ENCODE data around the gene PRKG1.

The PRKG1 gene

DNA sequence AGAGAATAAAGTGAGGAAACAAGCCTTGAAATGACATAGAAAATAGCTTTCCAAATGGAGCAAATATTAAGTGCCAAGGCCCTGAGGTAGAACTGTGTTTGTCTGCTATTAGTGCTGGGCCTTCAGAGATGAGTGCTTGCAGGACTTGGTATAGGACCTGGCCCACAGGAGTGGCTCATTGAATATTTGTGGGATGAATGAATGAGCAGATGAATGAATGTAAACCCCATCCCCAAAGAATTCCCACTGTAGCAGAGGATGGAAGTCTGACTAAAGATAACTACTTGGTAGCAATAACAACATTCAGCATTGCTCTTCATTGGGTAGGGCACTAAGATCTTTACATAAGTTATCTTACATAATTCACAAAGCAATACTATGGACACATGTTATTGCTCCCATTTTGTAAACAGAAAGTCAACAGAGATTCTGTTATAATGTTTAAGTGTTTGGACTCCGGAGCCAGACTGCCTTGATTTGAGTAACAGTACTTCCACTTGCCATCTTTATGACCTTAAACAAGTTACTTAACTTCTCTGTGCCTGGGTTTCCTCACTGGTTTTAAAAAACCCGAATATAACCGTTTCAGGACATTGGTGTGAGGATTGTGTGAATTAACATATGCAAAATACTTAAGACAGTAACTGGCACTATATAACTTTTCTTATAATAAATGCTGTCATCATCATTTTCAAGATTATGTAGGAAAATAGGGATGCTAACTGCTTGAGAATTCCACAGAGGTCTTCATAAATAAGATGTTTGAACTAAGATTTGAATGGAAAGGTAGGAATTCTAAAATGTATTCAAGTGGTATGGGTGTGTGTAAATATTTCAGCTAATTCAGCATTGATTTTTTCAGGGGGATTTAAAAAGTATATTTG is 141.9 kb downstream of the PRKG1 start:
- DNase-seq (ENCODE audit: low spot score): no peak
- TF ChIP-seq, protein P1, sequence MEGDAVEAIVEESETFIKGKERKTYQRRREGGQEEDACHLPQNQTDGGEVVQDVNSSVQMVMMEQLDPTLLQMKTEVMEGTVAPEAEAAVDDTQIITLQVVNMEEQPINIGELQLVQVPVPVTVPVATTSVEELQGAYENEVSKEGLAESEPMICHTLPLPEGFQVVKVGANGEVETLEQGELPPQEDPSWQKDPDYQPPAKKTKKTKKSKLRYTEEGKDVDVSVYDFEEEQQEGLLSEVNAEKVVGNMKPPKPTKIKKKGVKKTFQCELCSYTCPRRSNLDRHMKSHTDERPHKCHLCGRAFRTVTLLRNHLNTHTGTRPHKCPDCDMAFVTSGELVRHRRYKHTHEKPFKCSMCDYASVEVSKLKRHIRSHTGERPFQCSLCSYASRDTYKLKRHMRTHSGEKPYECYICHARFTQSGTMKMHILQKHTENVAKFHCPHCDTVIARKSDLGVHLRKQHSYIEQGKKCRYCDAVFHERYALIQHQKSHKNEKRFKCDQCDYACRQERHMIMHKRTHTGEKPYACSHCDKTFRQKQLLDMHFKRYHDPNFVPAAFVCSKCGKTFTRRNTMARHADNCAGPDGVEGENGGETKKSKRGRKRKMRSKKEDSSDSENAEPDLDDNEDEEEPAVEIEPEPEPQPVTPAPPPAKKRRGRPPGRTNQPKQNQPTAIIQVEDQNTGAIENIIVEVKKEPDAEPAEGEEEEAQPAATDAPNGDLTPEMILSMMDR (conservative IDR thresholded peaks at IDR 0.05; ENCODE audit: low read depth): no peak
- ChIA-PET POLR2A (ENCODE audit: low non-redundant PET) (no interaction called here), CTCF (no interaction called here)
- H3K27ac ChIP-seq: no peak overlapping the region

DNA sequence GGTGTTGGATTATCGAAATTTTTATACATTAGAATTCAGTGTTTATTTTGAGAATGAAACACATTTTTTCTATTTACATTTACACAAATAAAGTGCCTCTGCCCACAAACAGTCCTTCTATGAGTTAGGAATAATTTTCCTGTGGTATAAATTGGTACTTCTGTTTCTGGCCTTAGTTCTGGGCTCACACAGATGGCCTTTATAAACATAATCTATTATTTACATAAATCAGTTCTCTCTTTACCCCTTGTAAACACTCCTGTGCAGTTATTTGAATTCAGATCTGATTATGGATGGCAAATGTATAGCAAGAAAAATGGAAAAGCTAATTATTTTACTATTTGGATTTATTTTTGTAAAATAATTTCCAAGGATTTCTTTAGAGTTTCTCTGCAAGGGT is 143.2 kb downstream of the PRKG1 start:
- CTCF ChIA-PET: no interaction called here
- no peak overlapping the region for H3K27ac ChIP-seq
- TF ChIP-seq, protein P1 (conservative IDR thresholded peaks at IDR 0.05; ENCODE audit: low read depth): no peak
- no peak for DNase-seq (ENCODE audit: low spot score)
- POLR2A ChIA-PET (ENCODE audit: low non-redundant PET): no interaction called here

DNA sequence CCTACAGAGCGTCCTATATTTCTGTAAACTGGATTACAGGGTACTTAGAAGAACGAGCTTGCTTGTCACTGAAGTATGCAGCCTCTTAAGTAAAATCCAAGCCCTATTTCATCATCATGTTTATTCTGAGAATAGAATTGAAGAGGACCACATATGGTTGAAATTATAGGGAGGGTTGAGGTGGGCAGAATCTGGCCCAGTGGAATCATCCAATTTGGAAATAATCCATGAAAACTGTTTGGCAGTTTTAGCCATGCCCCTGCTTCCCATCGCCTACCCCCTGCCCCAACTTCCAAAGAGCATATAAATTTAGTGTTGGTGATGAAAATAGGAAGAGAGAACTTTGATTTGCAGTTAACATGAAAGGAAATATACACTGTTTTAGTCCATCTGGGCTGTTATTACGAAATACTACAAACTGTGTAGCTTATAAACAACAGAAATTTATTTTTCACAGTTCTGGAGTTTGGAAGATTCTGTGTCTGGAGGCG is 150.4 kb downstream of the PRKG1 start:
- no peak overlapping the region for H3K27ac ChIP-seq
- TF ChIP-seq, protein P1 (conservative IDR thresholded peaks at IDR 0.05; ENCODE audit: low read depth): no peak
- no peak for DNase-seq (ENCODE audit: low spot score)
- CTCF ChIA-PET: interaction anchor here (0.6 kb wide), 1 partner anchor 703 kb away, joined by 3 read pairs; no protein-coding TSS in a partner anchor
- POLR2A ChIA-PET (ENCODE audit: low non-redundant PET): no interaction called here

DNA sequence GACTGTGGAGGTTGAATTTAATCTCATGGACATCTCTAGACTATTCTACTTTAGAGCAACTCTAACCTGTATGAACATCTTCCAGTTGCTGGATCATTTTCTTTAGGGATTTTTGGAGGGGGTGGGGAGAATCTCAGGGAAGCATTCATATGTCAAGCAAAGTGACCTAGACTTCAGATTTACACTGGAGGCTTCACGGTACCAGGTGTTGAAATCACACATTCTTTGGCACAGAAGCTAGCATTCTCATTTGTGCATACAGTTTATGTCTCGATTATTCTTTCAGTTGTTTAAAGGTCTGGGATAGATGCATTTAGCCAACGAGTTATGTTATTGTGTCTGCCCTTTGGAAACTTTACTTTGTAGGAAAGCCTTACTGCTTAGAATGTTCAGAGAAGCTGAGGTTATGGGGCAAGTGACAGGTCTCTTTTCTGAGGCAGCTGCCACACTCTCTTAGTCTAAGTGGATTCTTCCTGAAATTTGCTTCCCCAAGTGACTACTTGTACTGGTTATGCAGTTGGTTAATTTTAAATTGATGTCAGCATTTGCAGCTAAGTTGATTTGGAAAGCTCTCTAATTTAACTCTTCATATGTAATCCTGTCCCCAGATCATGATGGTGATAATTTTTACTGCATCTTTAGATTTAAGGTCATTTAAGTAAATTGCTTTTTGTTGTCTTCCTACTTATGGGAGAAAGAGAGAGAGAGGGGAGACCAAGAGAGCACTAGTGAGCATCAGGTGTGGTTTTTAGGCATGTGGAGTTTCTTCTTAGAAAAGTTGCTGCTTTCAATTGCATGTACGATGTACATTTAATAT is 153.8 kb downstream of the PRKG1 start:
- H3K27ac ChIP-seq: no peak overlapping the region
- ChIA-PET CTCF (no interaction called here), POLR2A (ENCODE audit: low non-redundant PET) (no interaction called here)
- TF ChIP-seq, protein P1 (conservative IDR thresholded peaks at IDR 0.05; ENCODE audit: low read depth): no peak
- DNase-seq (ENCODE audit: low spot score): no peak

DNA sequence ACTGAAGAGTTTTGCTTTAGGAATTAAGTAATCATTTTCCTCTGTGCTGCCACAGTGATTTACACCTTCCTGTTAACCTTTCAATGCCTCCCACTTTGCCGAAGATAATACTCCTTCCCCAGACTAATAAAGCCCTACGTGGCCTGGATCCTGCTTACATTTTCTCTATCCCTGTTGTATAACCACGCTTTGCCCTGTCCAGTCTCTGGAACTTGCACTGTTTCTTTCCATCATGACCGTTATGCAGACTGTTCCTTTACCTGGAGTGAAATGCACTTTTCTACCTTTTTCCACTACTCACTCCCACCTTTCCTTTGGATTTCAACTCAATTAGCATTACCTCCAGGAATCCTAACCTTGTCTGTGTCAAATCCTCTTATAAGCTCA is 154.4 kb downstream of the PRKG1 start:
- ChIA-PET POLR2A (ENCODE audit: low non-redundant PET) (no interaction called here), CTCF (no interaction called here)
- no peak overlapping the region for H3K27ac ChIP-seq

More for the DNA sequence above, 154.4 kb downstream of the PRKG1 start:
- TF ChIP-seq, protein P1 (conservative IDR thresholded peaks at IDR 0.05; ENCODE audit: low read depth): no peak
- DNase-seq (ENCODE audit: low spot score): no peak
